Testis (tissue), 3 donors: ENCODE measurements around the gene S100A5. TPM values are rescaled to one million over a fixed set of nuclear protein-coding genes. Genes with fewer than 3 reads are reported as not detected.

Experiments
- DNase-seq: peaks from one replicate; pipeline ENCODE4 v3.0.0-alpha.2; 2019
- H3K27ac ChIP-seq, 2 donors: fragments of 200-600 bp; sonication (generic); one replicate each; pipeline ENCODE4 v1.5.1; 2019
- H3K27me3 ChIP-seq: fragments of 200-600 bp; sonication (generic); one replicate; pipeline ENCODE4 v1.5.1; 2019
- H3K36me3 ChIP-seq: fragments of 200-600 bp; sonication (generic); one replicate; pipeline ENCODE4 v1.5.1; 2017; ENCODE audit warnings: low read depth; ENCODE audit errors: missing control alignments
- H3K4me1 ChIP-seq: fragments of 200-600 bp; sonication (generic); one replicate; pipeline ENCODE4 v1.5.1; 2019
- H3K4me3 ChIP-seq, 2 donors: fragments of 200-600 bp; sonication (generic); one replicate each; pipeline ENCODE4 v1.5.1; 2017 to 2019
- H3K9me3 ChIP-seq: fragments of 200-600 bp; sonication (generic); one replicate; pipeline ENCODE4 v1.5.1; 2017
- POLR2A ChIP-seq: fragments of 450-650 bp; IDR thresholded peaks from one replicate; pipeline ENCODE4 v1.6.1; 2017; ENCODE audit warnings: antibody characterized with exemption, mild to moderate bottlenecking, moderate library complexity
- WGBS, 2 donors: methylation state at CpG; one replicate each; pipeline ENCODE4 v1.1.5; 2018; 5-methylcytosine and 5-hydroxymethylcytosine counted together
- intact Hi-C: fragments of 100-400 bp; cut with DNase I; formaldehyde crosslinking; loops from one replicate; pipeline ENCODE4 v1.15.1; 2023; ENCODE audit warnings: low total_unique reads
- polyA plus RNA-seq: library from polyadenylated mRNA; stranded (reverse); fragments of 350-450 nt; fragmentation: Illumina TruSeq; extraction: RNeasy Lipid Tissue Mini Kit (QIAGEN cat#74804); gene quantifications from one replicate; pipeline ENCODE4 v1.2.3, GENCODE V29; 2014; ENCODE audit warnings: low read depth, low replicate concordance; ENCODE audit not compliant: insufficient read depth
- total RNA-seq, 2 donors: library from RNA; depleted of rRNA; stranded (reverse); fragments of >200 nt; gene quantifications; one replicate each; pipeline ENCODE4 v1.2.3, GENCODE V29; 2016
- TF ChIP-seq, protein P1 (sequence below), 3 experiments: fragments of 450-650 bp in 2 of 3; fragments of 200-600 bp in 1 of 3; sonication (generic) in 1 of 3; IDR thresholded peaks; one replicate each; pipeline ENCODE4 v1.5.1; 2016 to 2019; ENCODE audit warnings: antibody characterized with exemption in 3 of 3, mild to moderate bottlenecking in 2 of 3, moderate library complexity in 1 of 3

Gene S100A5
- total and polyA plus RNA-seq, 3 donors from 2014 or later: 1.3 TPM; not detected in 2

DNA sequence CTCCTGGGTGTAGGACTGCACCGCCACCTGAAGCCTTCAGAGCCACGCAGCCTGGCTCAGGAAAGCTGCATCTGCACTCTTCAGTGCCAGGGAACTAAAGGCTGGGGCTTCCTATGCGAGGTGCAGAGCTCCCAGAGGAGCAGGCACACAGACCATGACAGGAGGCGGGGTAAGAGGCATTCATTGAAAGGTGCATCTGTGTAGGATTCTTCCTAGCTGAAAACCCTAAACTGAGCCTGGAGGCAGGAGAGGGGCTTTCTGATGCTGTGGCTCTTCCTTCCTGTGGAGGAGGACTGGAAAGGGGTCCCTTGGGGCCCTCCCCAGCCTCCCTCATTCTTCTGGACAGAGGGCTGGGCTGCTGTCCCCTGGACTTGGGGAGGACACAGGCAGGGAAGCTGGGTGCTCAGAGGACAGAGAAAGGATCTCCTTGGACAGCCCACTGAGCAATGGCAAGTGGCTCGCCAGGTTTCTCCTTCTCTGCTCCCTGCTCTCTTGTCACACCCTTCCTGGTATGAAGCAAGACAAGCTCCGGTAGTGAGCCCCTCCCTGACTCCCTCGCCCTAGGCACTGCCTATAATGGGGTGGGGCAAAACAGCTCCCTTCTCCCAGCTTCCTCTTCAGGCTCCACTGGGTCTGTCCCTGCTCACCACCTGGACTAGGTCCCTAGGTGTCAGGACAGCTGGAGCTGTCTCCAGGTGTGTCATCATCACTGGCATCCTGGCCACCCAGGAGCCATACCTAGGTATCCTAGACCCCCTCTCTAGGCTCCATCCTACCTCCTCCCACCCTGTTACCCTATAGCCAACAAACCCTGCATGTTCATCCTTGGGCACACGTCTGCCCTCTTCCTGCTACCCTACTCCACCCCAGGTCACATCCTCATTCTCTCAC is 25.0 kb downstream of the S100A5 start:
- H3K27me3 ChIP-seq: no peaks in the 10 kb centered on the region
- H3K4me1 ChIP-seq: peaks cover 7% of the 10 kb centered on the region
- no peak for DNase-seq
- no peak overlapping the region for H3K4me3 ChIP-seq
- H3K36me3 ChIP-seq: no peaks in the 10 kb centered on the region
- 79 to 81% methylated on average over 7 to 8 of the region's 8 CpGs for WGBS, 2 donors
- intact Hi-C loops: no loop called here
- no peak overlapping the region for H3K27ac ChIP-seq
- no peaks in the 10 kb centered on the region for H3K9me3 ChIP-seq
- no peak for TF ChIP-seq POLR2A
- TF ChIP-seq, protein P1, sequence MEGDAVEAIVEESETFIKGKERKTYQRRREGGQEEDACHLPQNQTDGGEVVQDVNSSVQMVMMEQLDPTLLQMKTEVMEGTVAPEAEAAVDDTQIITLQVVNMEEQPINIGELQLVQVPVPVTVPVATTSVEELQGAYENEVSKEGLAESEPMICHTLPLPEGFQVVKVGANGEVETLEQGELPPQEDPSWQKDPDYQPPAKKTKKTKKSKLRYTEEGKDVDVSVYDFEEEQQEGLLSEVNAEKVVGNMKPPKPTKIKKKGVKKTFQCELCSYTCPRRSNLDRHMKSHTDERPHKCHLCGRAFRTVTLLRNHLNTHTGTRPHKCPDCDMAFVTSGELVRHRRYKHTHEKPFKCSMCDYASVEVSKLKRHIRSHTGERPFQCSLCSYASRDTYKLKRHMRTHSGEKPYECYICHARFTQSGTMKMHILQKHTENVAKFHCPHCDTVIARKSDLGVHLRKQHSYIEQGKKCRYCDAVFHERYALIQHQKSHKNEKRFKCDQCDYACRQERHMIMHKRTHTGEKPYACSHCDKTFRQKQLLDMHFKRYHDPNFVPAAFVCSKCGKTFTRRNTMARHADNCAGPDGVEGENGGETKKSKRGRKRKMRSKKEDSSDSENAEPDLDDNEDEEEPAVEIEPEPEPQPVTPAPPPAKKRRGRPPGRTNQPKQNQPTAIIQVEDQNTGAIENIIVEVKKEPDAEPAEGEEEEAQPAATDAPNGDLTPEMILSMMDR (IDR thresholded peaks at IDR 0.05): no peak

DNA sequence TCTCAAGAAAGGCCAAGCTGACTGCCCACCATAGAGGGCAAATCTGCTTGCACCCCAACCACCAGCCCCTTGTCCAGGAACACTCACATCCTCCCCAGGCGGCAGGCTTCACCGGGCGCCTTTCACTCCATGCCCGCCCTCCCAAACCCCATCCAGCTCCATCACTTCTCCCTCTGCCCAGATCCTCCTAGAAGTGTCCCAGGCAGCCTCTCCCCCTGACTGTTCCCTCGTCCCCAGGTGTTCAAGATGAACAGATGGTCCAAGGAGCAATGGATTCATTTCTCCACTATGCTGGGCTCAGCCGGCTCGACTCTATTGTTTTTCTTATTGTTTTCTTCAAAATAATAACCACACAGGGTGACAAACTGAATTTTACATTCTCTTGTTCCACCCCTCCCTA is 27.1 kb downstream of the S100A5 start:
- Histone ChIP-seq H3K36me3 (no peaks in the 10 kb centered on the region), H3K4me3 (no peak overlapping the region), H3K4me1 (peaks cover 8% of the 10 kb centered on the region), H3K27ac (no peak overlapping the region), H3K9me3 (no peaks in the 10 kb centered on the region), H3K27me3 (no peaks in the 10 kb centered on the region)
- no peak for DNase-seq
- TF ChIP-seq, protein P1 (IDR thresholded peaks at IDR 0.05): no peak
- TF ChIP-seq POLR2A: no peak
- 92 to 98% methylated on average over 7 of the region's 7 CpGs for WGBS, 2 donors
- intact Hi-C loops: loop anchor here (5.0 kb wide), 1 partner anchor 59 kb away; no protein-coding TSS in a partner anchor

DNA sequence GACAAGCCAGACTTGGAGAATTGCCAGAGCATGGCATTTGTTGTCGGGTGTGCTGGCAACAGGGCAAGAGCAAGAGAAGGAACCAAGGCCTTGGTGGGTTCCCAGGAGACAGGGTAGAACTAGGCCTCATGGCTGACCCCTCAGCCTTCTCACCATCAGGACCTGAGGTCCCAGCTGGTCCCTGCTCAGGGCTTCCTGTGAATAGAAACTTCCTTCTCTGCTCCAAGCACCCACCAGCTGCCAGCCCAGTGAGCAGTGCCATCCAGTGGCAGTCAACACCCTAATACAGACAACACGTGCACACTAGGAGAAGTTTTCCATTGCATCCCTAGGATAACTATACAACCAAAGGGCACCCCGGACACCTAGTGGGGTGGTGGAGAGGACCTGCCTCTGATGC is 27.7 kb downstream of the S100A5 start:
- no peak overlapping the region for H3K27ac ChIP-seq
- no peak overlapping the region for H3K4me3 ChIP-seq
- intact Hi-C loops: loop anchor here (5.0 kb wide), 1 partner anchor 59 kb away; no protein-coding TSS in a partner anchor
- no peaks in the 10 kb centered on the region for H3K9me3 ChIP-seq
- DNase-seq: no peak
- TF ChIP-seq POLR2A: no peak
- TF ChIP-seq, protein P1 (IDR thresholded peaks at IDR 0.05): no peak
- H3K4me1 ChIP-seq: peaks cover 8% of the 10 kb centered on the region
- no peaks in the 10 kb centered on the region for H3K36me3 ChIP-seq
- WGBS, 2 donors: 64 to 80% methylated on average over 2 to 3 of the region's 3 CpGs
- no peaks in the 10 kb centered on the region for H3K27me3 ChIP-seq

- WGBS, 2 donors: 16 to 42% methylated on average over 7 of the region's 7 CpGs
- no peaks in the 10 kb centered on the region for H3K27me3 ChIP-seq
- peak; percentile 83 for DNase-seq
- H3K27ac ChIP-seq: no peak overlapping the region
- no peaks in the 10 kb centered on the region for H3K9me3 ChIP-seq
- H3K36me3 ChIP-seq: no peaks in the 10 kb centered on the region
- H3K4me3 ChIP-seq: no peak overlapping the region
- intact Hi-C loops: loop anchor here (5.0 kb wide), 1 partner anchor 61 kb away; no protein-coding TSS in a partner anchor
- TF ChIP-seq POLR2A: no peak
- TF ChIP-seq, protein P1 (IDR thresholded peaks at IDR 0.05): peak; percentile 51 to 76 (median 73)
- peaks cover 27% of the 10 kb centered on the region for H3K4me1 ChIP-seq
Measured at GRCh38 chr1:153510984-153511410, 29.7 kb downstream of the S100A5 start.
